BLaER1 (cell line): ENCODE measurements around the gene FXR2.
"Not testable (repeated sequence)": the region's sequence is repeated elsewhere in the genome, so short reads cannot be mapped to it uniquely, and the experiment has no call there.

ENCODE experiments used
- H3K27ac ChIP-seq: shearing (Covaris generic); formaldehyde crosslinking; 2 replicates; pipeline ENCODE4 v1.8.1; 2022
- H3K27me3 ChIP-seq: shearing (Covaris generic); formaldehyde crosslinking; 2 replicates; pipeline ENCODE4 v1.8.1; 2022
- H3K36me3 ChIP-seq: shearing (Covaris generic); formaldehyde crosslinking; 2 replicates; pipeline ENCODE4 v1.8.1; 2022
- H3K4me1 ChIP-seq: shearing (Covaris generic); formaldehyde crosslinking; 2 replicates; pipeline ENCODE4 v1.8.1; 2022
- H3K4me2 ChIP-seq: shearing (Covaris generic); formaldehyde crosslinking; 2 replicates; pipeline ENCODE4 v1.8.1; 2022
- H3K4me3 ChIP-seq: shearing (Covaris generic); formaldehyde crosslinking; 2 replicates; pipeline ENCODE4 v1.8.1; 2022
- H3K9ac ChIP-seq: shearing (Covaris generic); formaldehyde crosslinking; 2 replicates; pipeline ENCODE4 v1.8.1; 2022
- H3K9me3 ChIP-seq: shearing (Covaris generic); formaldehyde crosslinking; 2 replicates; pipeline ENCODE4 v1.8.1; 2022
- H4K20me1 ChIP-seq: shearing (Covaris generic); formaldehyde crosslinking; 2 replicates; pipeline ENCODE4 v1.8.1; 2022
- Cebpa-rat ChIP-seq: shearing (Covaris generic); IDR thresholded peaks from 2 replicates; pipeline ENCODE4 v1.8.1; 2022

The FXR2 gene

DNA sequence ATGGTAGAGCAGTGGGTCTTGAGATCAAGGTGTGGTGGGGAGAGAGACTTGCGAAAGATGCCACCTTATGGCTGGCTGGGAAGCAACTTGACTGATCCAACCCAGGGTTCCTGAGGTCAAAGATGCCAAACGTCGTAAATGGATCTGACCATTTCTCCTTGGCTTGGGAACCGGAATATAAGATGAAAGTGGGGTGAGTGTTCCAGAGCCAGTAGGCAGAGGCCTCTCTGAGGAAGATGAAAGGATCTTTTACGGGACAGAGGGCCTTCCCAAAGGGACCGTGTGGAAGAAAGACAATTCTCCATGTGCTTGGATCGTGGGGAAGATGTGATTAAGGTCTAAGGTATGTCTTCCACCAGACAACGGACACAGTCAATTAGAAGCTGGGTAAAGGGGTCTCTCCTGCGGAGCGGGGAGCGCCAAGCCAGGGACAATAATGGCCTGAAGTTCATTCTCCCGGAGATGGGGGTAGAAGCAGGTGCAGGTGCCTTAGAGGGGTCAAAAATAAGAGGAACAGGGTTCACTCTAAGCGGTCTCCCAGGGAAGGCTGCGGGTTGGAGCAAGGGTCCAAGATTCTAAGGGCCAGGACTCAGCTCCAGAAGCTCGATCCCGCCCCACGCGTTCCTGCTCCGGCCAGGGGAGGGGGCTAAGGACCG lies 800 bp downstream of the FXR2 start:
- Histone ChIP-seq H3K27me3 (no peaks in the 10 kb centered on the region), H3K4me1 (peaks cover 27% of the 10 kb centered on the region), H4K20me1 (peaks cover 51% of the 10 kb centered on the region), H3K9ac (peak overlapping the region; percentile 91), H3K9me3 (no peaks in the 10 kb centered on the region), H3K4me2 (peak overlapping the region; percentile 89), H3K36me3 (peaks cover 31% of the 10 kb centered on the region), H3K4me3 (peak overlapping the region; percentile 88), H3K27ac (peak overlapping the region; percentile 88)
- TF ChIP-seq Cebpa-rat: no peak

DNA sequence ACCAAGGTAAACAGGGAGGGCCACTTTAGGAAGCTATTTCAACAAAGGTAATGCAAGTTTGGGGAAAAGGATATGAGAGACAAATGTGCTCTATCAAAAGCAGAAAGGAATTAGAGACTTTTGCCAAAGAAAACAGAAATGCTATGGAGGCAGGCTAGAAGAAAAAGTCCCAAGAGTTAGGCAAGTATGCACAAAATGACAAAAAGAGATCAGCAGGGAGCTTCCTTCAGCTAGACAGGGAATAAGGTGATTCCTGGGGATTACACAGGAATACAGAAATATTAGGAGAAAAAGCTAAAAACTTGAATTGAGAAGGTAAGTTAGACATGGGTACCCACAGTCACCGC lies 2.4 kb downstream of the FXR2 start:
- H4K20me1 ChIP-seq: peaks cover 60% of the 10 kb centered on the region
- H3K27me3 ChIP-seq: no peaks in the 10 kb centered on the region
- H3K36me3 ChIP-seq: peaks cover 38% of the 10 kb centered on the region
- H3K4me3 ChIP-seq: no peak overlapping the region
- TF ChIP-seq Cebpa-rat: no peak
- H3K4me1 ChIP-seq: peaks cover 27% of the 10 kb centered on the region
- H3K27ac ChIP-seq: no peak overlapping the region
- no peaks in the 10 kb centered on the region for H3K9me3 ChIP-seq
- H3K4me2 ChIP-seq: peak overlapping the region; percentile 89
- H3K9ac ChIP-seq: peak overlapping the region; percentile 19; the same call in 1 of the 2 replicates

DNA sequence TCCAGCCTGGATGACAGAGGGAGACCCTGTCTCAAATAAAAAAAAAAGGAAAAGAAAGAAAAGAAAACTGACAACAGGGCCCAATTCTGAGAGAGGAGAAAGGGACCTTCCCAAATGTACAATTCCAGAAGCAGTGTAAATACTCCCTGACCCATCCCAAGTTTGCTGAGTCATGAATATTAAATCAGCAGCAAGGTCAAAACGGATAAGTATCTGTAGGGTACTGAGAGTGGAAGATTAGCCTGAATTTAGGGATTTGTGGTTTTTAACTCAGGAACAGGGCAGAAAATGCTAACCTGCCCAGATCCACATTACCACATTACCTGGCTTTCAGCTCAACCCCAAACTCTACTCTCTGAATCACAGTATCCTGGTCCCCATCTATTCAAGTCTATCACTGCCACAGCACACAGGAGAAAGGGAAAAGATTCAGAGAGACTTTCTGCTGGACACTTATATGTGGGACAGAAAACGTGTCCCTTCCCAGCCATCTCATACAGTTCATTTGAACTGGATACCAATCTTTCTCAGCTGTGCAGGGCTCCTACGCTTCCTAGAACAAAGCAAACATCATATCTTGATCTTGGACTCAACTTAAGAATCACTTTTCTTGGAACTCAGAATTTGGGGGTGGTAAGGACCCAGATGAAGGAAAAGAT lies 2.9 kb downstream of the FXR2 start:
- H3K9ac ChIP-seq: peak overlapping the region; percentile 19; the same call in 1 of the 2 replicates

DNA sequence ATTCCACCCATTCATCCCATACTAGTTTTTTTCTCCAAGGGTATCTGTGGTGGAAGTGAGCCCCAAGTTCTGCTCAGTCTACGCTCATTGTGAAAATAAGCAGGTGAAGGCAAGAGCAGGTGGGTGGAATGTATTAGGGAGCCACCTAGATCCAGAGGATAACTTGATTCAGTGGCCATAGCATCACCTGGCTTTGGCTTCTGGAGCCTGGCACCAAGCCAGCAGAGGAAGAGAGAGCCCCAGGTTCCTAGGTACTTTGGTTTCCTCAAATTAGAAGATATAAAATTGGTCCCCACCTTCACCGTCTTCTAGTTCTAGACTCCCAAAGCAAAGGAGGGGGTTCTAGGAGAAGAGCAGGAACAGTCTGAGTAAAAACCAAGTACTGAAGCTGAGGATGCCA lies 4.1 kb downstream of the FXR2 start:
- TF ChIP-seq Cebpa-rat: no peak
- peaks cover 50% of the 10 kb centered on the region for H3K36me3 ChIP-seq
- H3K9ac ChIP-seq: no peak overlapping the region
- H4K20me1 ChIP-seq: peaks cover 74% of the 10 kb centered on the region
- H3K4me3 ChIP-seq: no peak overlapping the region
- H3K4me2 ChIP-seq: no peak overlapping the region
- H3K4me1 ChIP-seq: peaks cover 27% of the 10 kb centered on the region
- no peaks in the 10 kb centered on the region for H3K9me3 ChIP-seq
- no peaks in the 10 kb centered on the region for H3K27me3 ChIP-seq
- no peak overlapping the region for H3K27ac ChIP-seq

More for the DNA sequence above, 2.9 kb downstream of the FXR2 start:
- H3K27me3 ChIP-seq: no peaks in the 10 kb centered on the region
- H3K36me3 ChIP-seq: peaks cover 40% of the 10 kb centered on the region
- no peak overlapping the region for H3K4me3 ChIP-seq
- TF ChIP-seq Cebpa-rat: no peak
- no peak overlapping the region for H3K27ac ChIP-seq
- peak overlapping the region; percentile 89 for H3K4me2 ChIP-seq
- H3K4me1 ChIP-seq: peaks cover 27% of the 10 kb centered on the region
- peaks cover 63% of the 10 kb centered on the region for H4K20me1 ChIP-seq
- H3K9me3 ChIP-seq: no peaks in the 10 kb centered on the region

DNA sequence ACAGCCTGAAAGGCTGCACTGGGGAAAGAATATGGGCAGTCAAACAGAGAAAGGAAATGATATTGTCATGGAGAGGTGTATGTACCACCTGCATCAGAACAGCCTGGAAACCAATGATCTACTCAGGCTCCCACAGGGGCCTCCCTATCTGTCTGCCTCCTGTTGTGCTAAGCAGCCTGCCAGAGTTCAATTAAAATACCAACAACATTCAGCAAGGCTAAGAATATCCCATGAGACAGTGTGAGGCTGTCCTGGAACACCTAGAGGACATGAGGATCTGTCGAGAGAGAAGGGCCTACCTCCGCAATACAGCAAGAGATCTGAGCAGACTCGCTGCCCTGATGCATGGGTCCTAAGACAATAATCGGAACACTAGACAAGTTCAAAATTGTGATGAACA lies 8.4 kb downstream of the FXR2 start:
- H3K4me2 ChIP-seq: no peak overlapping the region
- no peak for TF ChIP-seq Cebpa-rat

DNA sequence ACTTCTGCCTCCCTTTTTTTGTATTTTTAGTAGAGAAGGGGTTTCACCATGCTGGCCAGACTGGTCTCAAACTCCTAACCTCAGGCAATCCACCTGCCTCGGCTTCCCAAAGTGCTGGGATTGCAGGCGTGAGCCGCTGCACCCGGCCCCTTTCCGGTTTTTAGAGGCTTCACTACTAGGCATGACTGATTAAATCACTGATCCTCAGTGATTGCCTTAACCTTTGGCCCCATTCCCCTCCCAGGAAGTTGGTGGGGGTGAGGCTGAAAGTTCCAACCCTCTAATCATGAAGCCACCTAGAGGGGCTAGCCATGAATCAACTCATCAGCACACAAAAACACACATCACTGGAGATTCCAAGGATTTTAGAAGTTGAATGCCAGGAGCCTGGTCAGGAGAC lies 17.1 kb downstream of the FXR2 start:
- H3K27ac ChIP-seq, H3K4me2 ChIP-seq, H4K20me1 ChIP-seq, H3K4me3 ChIP-seq, H3K9me3 ChIP-seq, H3K4me1 ChIP-seq, H3K27me3 ChIP-seq, H3K9ac ChIP-seq: not testable (repeated sequence)
- peaks cover 98% of the 10 kb centered on the region for H3K36me3 ChIP-seq

More for the DNA sequence above, 8.4 kb downstream of the FXR2 start:
- Histone ChIP-seq H3K9me3 (no peaks in the 10 kb centered on the region), H4K20me1 (peaks cover 50% of the 10 kb centered on the region), H3K9ac (no peak overlapping the region), H3K4me3 (no peak overlapping the region), H3K4me1 (no peaks in the 10 kb centered on the region), H3K36me3 (peaks cover 84% of the 10 kb centered on the region), H3K27me3 (no peaks in the 10 kb centered on the region), H3K27ac (no peak overlapping the region)

DNA sequence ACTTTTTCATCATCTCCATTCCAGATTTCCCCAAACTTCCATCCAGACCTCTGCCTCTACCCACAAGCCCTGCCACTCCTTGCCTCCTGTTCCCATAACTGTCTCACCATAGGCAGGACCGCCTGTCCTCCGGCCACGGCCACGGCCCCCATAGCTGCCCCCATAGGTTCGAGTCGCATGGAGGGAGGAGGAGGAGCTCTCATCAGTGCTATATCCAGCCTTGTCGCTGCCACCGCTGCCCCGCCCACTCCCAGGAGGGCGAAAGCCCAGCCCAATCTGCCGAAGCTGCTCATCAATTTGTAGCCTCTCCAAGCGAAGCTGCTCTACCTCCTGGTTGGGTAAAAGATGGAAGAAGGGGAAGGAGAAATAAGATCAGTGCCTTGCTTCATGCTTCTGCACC lies 21.4 kb downstream of the FXR2 start:
- H3K9ac ChIP-seq: no peak overlapping the region
- no peak for TF ChIP-seq Cebpa-rat
- no peaks in the 10 kb centered on the region for H3K27me3 ChIP-seq
- peaks cover 89% of the 10 kb centered on the region for H3K36me3 ChIP-seq
- H3K4me2 ChIP-seq: no peak overlapping the region
- no peak overlapping the region for H3K4me3 ChIP-seq
- H3K9me3 ChIP-seq: no peaks in the 10 kb centered on the region
- H3K27ac ChIP-seq: no peak overlapping the region
- peaks cover 13% of the 10 kb centered on the region; the same call in 1 of the 2 replicates for H4K20me1 ChIP-seq
- peaks cover 8% of the 10 kb centered on the region for H3K4me1 ChIP-seq

DNA sequence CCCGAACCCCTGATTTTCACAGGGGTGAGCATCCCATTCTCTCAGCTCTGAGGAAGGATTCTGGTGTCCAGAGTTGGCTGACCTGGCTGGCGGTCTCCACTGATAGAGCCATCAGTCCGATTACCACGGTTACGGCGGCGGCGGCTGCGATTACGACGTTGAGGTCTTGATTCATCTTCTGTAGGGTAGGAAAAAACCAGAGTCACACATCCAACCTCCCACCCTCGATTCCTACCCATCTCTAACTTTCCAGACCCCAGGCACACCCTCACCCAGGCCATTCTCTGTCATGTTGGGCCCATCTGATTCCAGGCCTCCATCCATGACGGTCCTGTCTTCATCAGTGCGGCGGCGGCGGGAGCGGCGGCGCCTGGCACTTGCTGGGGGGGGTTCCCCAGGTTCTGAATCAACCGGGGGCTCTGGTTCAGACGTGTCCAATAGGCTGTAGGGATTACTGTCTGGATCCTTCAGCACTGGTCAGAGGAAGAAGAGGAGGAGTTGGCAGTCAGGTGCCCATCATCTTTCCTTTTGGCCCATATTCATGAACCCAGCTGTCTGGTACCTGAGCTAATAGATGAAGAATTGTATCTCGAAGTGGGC lies 22.2 kb downstream of the FXR2 start:
- Histone ChIP-seq H3K36me3 (peaks cover 90% of the 10 kb centered on the region), H3K4me2 (no peak overlapping the region), H4K20me1 (peaks cover 13% of the 10 kb centered on the region; the same call in 1 of the 2 replicates), H3K9ac (no peak overlapping the region), H3K4me1 (peaks cover 13% of the 10 kb centered on the region), H3K9me3 (no peaks in the 10 kb centered on the region), H3K27ac (no peak overlapping the region), H3K4me3 (no peak overlapping the region), H3K27me3 (no peaks in the 10 kb centered on the region)
- TF ChIP-seq Cebpa-rat: no peak

DNA sequence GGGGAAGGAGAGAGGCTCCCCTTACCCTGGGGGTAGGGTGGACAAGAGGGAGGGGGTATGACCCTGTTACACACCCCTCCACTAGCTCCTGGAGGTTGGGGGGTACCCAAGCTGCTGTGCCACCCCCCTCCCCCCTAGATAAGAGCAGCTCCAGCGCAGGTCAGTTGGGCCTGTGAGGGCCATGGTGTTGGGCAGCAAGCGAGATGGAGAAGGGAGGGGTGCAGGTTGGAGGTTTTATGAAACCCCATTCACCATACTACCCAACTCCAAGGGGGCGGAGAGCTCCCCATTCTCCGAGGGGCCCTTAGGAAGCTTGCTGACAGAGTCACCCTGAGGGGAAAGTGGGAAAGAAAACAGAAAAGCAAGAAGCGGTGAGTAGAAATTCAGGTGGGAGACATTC lies 23.1 kb downstream of the FXR2 start:
- peaks cover 13% of the 10 kb centered on the region; the same call in 1 of the 2 replicates for H4K20me1 ChIP-seq
- TF ChIP-seq Cebpa-rat: no peak
- H3K9me3 ChIP-seq: no peaks in the 10 kb centered on the region
- H3K27ac ChIP-seq: no peak overlapping the region
- H3K4me2 ChIP-seq: no peak overlapping the region
- H3K4me3 ChIP-seq: no peak overlapping the region
- peaks cover 90% of the 10 kb centered on the region for H3K36me3 ChIP-seq
- peaks cover 20% of the 10 kb centered on the region for H3K4me1 ChIP-seq
- H3K9ac ChIP-seq: no peak overlapping the region
- no peaks in the 10 kb centered on the region for H3K27me3 ChIP-seq

DNA sequence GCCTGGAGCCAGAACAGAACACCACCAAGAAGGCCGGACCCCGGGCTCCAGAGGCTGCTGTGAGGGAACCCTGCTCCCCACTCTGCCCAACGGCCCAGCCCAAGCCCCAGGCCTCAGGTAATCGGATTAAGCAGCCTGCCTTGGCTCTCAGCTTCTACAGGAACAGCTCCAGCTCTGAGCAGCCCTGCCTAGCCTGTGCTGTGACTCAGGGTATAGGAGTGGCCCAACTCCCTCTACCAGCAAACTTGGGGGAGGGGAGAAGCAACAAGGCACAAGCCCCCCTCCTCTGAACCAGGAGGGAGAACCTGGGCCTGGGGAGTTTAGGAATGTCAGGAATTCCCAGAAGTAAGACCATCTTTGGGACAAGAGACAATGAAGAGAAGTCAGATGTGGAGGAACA lies 24.0 kb downstream of the FXR2 start:
- H3K4me2 ChIP-seq: no peak overlapping the region
- peaks cover 88% of the 10 kb centered on the region for H3K36me3 ChIP-seq
- TF ChIP-seq Cebpa-rat: no peak
- H3K9ac ChIP-seq: no peak overlapping the region
- H3K4me1 ChIP-seq: peaks cover 22% of the 10 kb centered on the region
- no peak overlapping the region for H3K4me3 ChIP-seq
- H3K27ac ChIP-seq: no peak overlapping the region
- H3K9me3 ChIP-seq: no peaks in the 10 kb centered on the region
- H3K27me3 ChIP-seq: no peaks in the 10 kb centered on the region
- H4K20me1 ChIP-seq: peaks cover 13% of the 10 kb centered on the region; the same call in 1 of the 2 replicates
